HepG2 (cell line): ENCODE measurements around the gene MRPL10. TPM values are rescaled to one million over a fixed set of nuclear protein-coding genes. Genes with fewer than 3 reads are reported as not detected.
A peak's percentile ranks its signal among the peaks of the same experiment; 100 is the strongest.

Source experiments
- ATAC-seq: fragments of 200-7000 bp; cut with Tn5 transposase; 3 replicates; pipeline ENCODE4 v1.9.1; 2020; ENCODE audit warnings: mild to moderate bottlenecking, moderate library complexity
- BruUV-seq: library from RNA; stranded (reverse); fragments of 400-500 nt; replicated peaks from 2 replicates; lab custom pipeline; 2021; lab: Mats Ljungman, UMichigan
- CTCF ChIA-PET: fragments of 300-600 bp; formaldehyde crosslinking; extraction: SDS; loops from one replicate; lab custom pipeline; 2021; ENCODE audit warnings: low total read pairs, inconsistent platforms, low intra/inter-chr PET ratio; lab: Yijun Ruan, JAX
- POLR2A ChIA-PET: fragments of 350-600 bp; sonication (Branson Sonifier 250); formaldehyde crosslinking; loops from one replicate; lab custom pipeline; 2020; ENCODE audit warnings: antibody characterized with exemption, inconsistent platforms; lab: Yijun Ruan, JAX
- DNase-seq: peaks from one replicate; pipeline ENCODE4 v3.0.0-alpha.2; 2015; ENCODE audit warnings: low spot score
- FAIRE-seq: peaks from 3 replicates; lab custom pipeline; 2011; peaks lifted over from hg19 to GRCh38; lab: Jason Lieb, UNC
- H2AFZ ChIP-seq: one replicate; pipeline ENCODE4 v1.6.1; 2011; ENCODE audit warnings: low read length, inconsistent platforms
- H3K27ac ChIP-seq: fragments of 300-600 bp; 3 replicates; pipeline ENCODE4 v1.8.0; 2011; ENCODE audit warnings: mixed run types, mild to moderate bottlenecking, mixed read lengths, low read length, inconsistent platforms; ENCODE audit not compliant: insufficient read depth; ENCODE audit errors: extremely low read length
- H3K27me3 ChIP-seq, 2 experiments: fragments of 200-600 bp in 1 of 2; 2 replicates in 1 of 2; 3 replicates in 1 of 2; pipeline versions ENCODE4 v1.6.0 to v1.8.0; 2011; ENCODE audit warnings: low read length in 2 of 2, mild to moderate bottlenecking in 2 of 2, moderate library complexity in 2 of 2, inconsistent platforms in 1 of 2; ENCODE audit not compliant: insufficient read depth in 2 of 2, control insufficient read depth in 1 of 2
- H3K36me3 ChIP-seq, 2 experiments: fragments of 200-600 bp in 1 of 2; replicated peaks in 1 of 2; 2 replicates in 1 of 2; 3 replicates in 1 of 2; pipeline versions ENCODE4 v1.5.1 to v1.8.0; 2011; ENCODE audit warnings: low read length in 2 of 2, inconsistent platforms in 1 of 2; ENCODE audit not compliant: insufficient read depth in 2 of 2, control insufficient read depth in 1 of 2
- H3K4me1 ChIP-seq: 2 replicates; pipeline ENCODE4 v1.5.1; 2012; ENCODE audit warnings: low read length, inconsistent platforms; ENCODE audit not compliant: insufficient read depth
- H3K4me2 ChIP-seq: 2 replicates; pipeline ENCODE4 v1.6.0; 2011; ENCODE audit warnings: low read depth, low read length, inconsistent platforms
- H3K4me3 ChIP-seq, 3 experiments: fragments of 200-600 bp in 1 of 3; sonication (generic), shearing (Covaris generic) in 1 of 3; replicated peaks in 1 of 3; 2 replicates each; pipeline ENCODE4 v1.5.1; 2011 to 2016; ENCODE audit warnings: low read length in 3 of 3, inconsistent platforms in 2 of 3, low read depth in 2 of 3, mild to moderate bottlenecking in 2 of 3, control low read depth in 1 of 3, mixed read lengths in 1 of 3; ENCODE audit not compliant: insufficient read depth in 1 of 3
- H3K79me2 ChIP-seq: one replicate; pipeline ENCODE4 v1.6.1; 2011; ENCODE audit warnings: low read length, inconsistent platforms; ENCODE audit not compliant: insufficient read depth
- H3K9ac ChIP-seq: 2 replicates; pipeline ENCODE4 v1.6.0; 2011; ENCODE audit warnings: mild to moderate bottlenecking, low read depth, low read length, inconsistent platforms; ENCODE audit not compliant: insufficient read depth
- H3K9me3 ChIP-seq: 2 replicates; pipeline ENCODE4 v1.5.1; 2012; ENCODE audit warnings: mild to moderate bottlenecking, low read length
- H4K20me1 ChIP-seq: 2 replicates; pipeline ENCODE4 v1.6.0; 2011; ENCODE audit warnings: inconsistent platforms, mild to moderate bottlenecking, low read length, moderate library complexity; ENCODE audit not compliant: insufficient read depth
- ADNP ChIP-seq: sonication (generic); formaldehyde crosslinking; IDR thresholded peaks from 2 replicates; pipeline ENCODE4 v1.4.0; 2020; ENCODE audit warnings: missing genetic modification reagents
- AGO2 ChIP-seq: fragments of 200-400 bp; formaldehyde crosslinking; optimal IDR thresholded peaks from 2 replicates; pipeline ENCODE3; 2017; ENCODE audit warnings: mild to moderate bottlenecking, low read depth, low read length, moderate library complexity
- MBNL3 ChIP-seq: fragments of 250-450 bp; sonication (Bioruptor Pico); conservative IDR thresholded peaks from 2 replicates; pipeline ENCODE4 v1.8.0; 2022; ENCODE audit warnings: mild to moderate bottlenecking, inconsistent platforms
- NFE2L2 ChIP-seq: fragments of 150-350 bp; IDR thresholded peaks from 2 replicates; pipeline ENCODE4 v1.6.1; 2014; ENCODE audit warnings: low read length
- NR2F1 ChIP-seq, 2 experiments: fragments of 450-650 bp in 1 of 2; formaldehyde crosslinking in 1 of 2; IDR thresholded peaks; 2 replicates each; pipeline versions ENCODE4 v1.5.0 to v1.6.1; 2016 to 2020; ENCODE audit warnings: mild to moderate bottlenecking in 1 of 2, missing compliant biosample characterization in 1 of 2, missing genetic modification reagents in 1 of 2, moderate library complexity in 1 of 2
- PITX1 ChIP-seq: sonication (generic); formaldehyde crosslinking; IDR thresholded peaks from 2 replicates; pipeline ENCODE4 v1.5.1; 2020; ENCODE audit warnings: mild to moderate bottlenecking, missing genetic modification reagents
- RBFOX2 ChIP-seq: fragments of 200-400 bp; formaldehyde crosslinking; IDR thresholded peaks from 2 replicates; pipeline ENCODE4 v1.6.1; 2017; ENCODE audit warnings: low read depth, mild to moderate bottlenecking, low read length
- SMYD3 ChIP-seq: sonication (generic); formaldehyde crosslinking; IDR thresholded peaks from 2 replicates; pipeline ENCODE4 v1.8.1; 2023; ENCODE audit warnings: mild to moderate bottlenecking, missing genetic modification reagents
- TP53 ChIP-seq: sonication (generic); formaldehyde crosslinking; conservative IDR thresholded peaks from 2 replicates; pipeline ENCODE4 v1.4.0; 2020; ENCODE audit warnings: missing genetic modification reagents
- ZC3H13 ChIP-seq: sonication (generic); formaldehyde crosslinking; IDR thresholded peaks from 2 replicates; pipeline ENCODE4 v1.8.1; 2023; ENCODE audit warnings: mild to moderate bottlenecking, missing genetic modification reagents, moderate library complexity
- ZMYM2 ChIP-seq: sonication (generic); formaldehyde crosslinking; IDR thresholded peaks from 2 replicates; pipeline ENCODE4 v1.8.0; 2022; ENCODE audit warnings: mild to moderate bottlenecking, missing genetic modification reagents
- ZMYM4 ChIP-seq: sonication (generic); formaldehyde crosslinking; IDR thresholded peaks from 2 replicates; pipeline ENCODE4 v1.8.1; 2023; ENCODE audit warnings: mild to moderate bottlenecking, missing genetic modification reagents
- ZNF383 ChIP-seq: sonication (generic); formaldehyde crosslinking; IDR thresholded peaks from 2 replicates; pipeline ENCODE4 v1.4.0; 2020; ENCODE audit warnings: missing genetic modification reagents, mild to moderate bottlenecking, borderline replicate concordance
- WGBS: methylation state at CpG from one replicate; pipeline ENCODE4 v1.1.6; 2017; ENCODE audit warnings: low lambda C conversion rate; 5-methylcytosine and 5-hydroxymethylcytosine counted together
- in situ Hi-C: cut with HindIII; loops from 2 replicates; pipeline ENCODE4 v1.10.0; 2017; ENCODE audit warnings: low pct_unique_long_range_greater_than_20kb; ENCODE audit not compliant: extremely low pct_ligation_motif_present
- intact Hi-C: fragments of 100-400 bp; cut with micrococcal nuclease; formaldehyde crosslinking; loops from one replicate; pipeline ENCODE4 v1.10.0; 2022; ENCODE audit not compliant: unreplicated experiment
- polyA plus RNA-seq, 8 experiments: library from polyadenylated mRNA; depleted of rRNA in 3 of 8; stranded (reverse) in 7 of 8; unstranded in 1 of 8; fragments of >200 nt; fragmentation: Illumina TruSeq in 4 of 8; extraction: Trizol in 4 of 8; gene quantifications; 2 replicates each; pipeline versions ENCODE4 v1.2.1 to v1.2.3, GENCODE V29; 2011 to 2016; ENCODE audit warnings: low read depth in 4 of 8, missing spikeins in 1 of 8, mixed read lengths in 1 of 8; ENCODE audit not compliant: insufficient read depth in 1 of 8
- total RNA-seq, 5 experiments: library from RNA; depleted of rRNA; stranded (reverse); fragments of >200 nt; fragmentation: Illumina TruSeq; extraction: Trizol; gene quantifications; 2 replicates each; pipeline ENCODE4 v1.2.3, GENCODE V29; 2016; ENCODE audit warnings: low read depth in 1 of 5
- TF ChIP-seq, protein P1 (sequence below): IDR thresholded peaks from 2 replicates; pipeline ENCODE4 v1.6.1; 2016; ENCODE audit warnings: low read depth

MRPL10 gene
- total and polyA plus RNA-seq, 2 of the 13 experiments (the other 11 are each of a cell fraction or from before 2014, with no cell fraction given), result 56.7 to 149 TPM

DNA sequence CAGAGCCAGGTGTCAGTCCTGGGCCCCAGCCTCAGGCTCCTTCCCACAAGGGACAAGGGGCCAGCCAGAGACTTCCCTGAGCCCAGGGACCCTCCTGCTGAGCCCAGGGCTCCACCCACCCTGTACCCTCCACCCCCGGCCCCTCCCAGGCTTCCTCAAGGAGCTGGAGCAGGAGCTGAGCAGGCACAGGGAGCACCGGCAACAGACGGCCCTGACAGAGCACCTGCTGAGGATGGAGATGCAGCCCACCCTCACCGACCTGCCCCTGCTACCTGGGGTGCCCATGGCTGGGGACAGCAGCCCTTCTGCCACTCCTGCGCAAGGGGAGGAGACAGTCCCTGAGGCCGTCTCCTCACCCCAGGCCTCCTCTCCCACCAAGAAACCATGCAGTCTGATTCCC lies 5.3 kb upstream of the MRPL10 start:
- no peak overlapping the region for H3K4me3 ChIP-seq
- H3K27me3 ChIP-seq, result no peaks in the 10 kb centered on the region; a peak in 1 of 5 replicates
- ATAC-seq, result no peak
- CTCF ChIA-PET, result no interaction called here
- H3K4me2 ChIP-seq, result no peak overlapping the region
- peaks cover 47% of the 10 kb centered on the region for H3K4me1 ChIP-seq
- in situ Hi-C loops (no loop called here), intact Hi-C loops (no loop called here)
- H3K27ac ChIP-seq, result no peak overlapping the region
- WGBS, result 94% methylated on average over 6 of the region's 6 CpGs
- POLR2A ChIA-PET, result interaction anchor here (0.9 to 2.3 kb wide), 2 partner anchors 59 to 134 kb away, joined by 4 to 12 read pairs; partner anchors contain the start of genes CDK5RAP3 and SP2
- BruUV-seq, result no TSS peak
- DNase-seq, result no peak
- H3K36me3 ChIP-seq, result no peaks in the 10 kb centered on the region; a peak in 2 of 5 replicates
- no peak overlapping the region for H2AFZ ChIP-seq
- peaks cover 10% of the 10 kb centered on the region for H3K79me2 ChIP-seq
- H3K9ac ChIP-seq, result no peak overlapping the region
- no peaks in the 10 kb centered on the region for H4K20me1 ChIP-seq
- H3K9me3 ChIP-seq, result no peaks in the 10 kb centered on the region
- FAIRE-seq, result no peak
- TF ChIP-seq ADNP (no peak), RBFOX2 (0 out of 2 replicates have a peak, but pooled peaks have one; percentile 49), AGO2 (peak; percentile 37)
- TF ChIP-seq, protein P1, sequence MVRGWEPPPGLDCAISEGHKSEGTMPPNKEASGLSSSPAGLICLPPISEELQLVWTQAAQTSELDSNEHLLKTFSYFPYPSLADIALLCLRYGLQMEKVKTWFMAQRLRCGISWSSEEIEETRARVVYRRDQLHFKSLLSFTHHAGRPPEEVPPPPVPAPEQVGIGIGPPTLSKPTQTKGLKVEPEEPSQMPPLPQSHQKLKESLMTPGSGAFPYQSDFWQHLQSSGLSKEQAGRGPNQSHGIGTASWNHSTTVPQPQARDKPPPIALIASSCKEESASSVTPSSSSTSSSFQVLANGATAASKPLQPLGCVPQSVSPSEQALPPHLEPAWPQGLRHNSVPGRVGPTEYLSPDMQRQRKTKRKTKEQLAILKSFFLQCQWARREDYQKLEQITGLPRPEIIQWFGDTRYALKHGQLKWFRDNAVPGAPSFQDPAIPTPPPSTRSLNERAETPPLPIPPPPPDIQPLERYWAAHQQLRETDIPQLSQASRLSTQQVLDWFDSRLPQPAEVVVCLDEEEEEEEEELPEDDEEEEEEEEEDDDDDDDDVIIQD (CRISPR knock-in tag), result no peak

DNA sequence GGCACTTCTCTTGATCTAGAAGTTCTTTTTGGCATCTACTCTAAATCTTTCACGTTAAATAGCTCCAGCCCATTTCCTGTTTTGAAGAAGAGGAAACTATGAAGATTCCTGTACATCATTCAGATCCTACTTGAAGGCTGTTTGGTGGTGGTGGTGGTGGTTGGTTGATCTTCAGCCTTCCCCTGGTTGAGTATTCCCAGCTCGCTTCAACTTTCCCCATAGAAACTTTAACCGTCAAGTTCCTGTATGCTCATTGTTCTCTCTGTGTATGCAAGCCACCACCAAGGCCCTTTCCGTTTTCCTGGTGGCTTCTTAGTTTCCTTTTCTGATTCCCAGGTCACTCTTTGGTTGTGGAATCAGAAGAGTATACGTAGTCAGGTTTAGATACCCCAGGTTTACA lies 3.4 kb upstream of the MRPL10 start:
- CTCF ChIA-PET, result no interaction called here
- no TSS peak for BruUV-seq
- TF ChIP-seq TP53 (CRISPR knock-in tag), result no peak
- no peak for TF ChIP-seq PITX1 (CRISPR knock-in tag)
- TF ChIP-seq ZMYM2 (CRISPR knock-in tag), result no peak
- no peak for TF ChIP-seq AGO2
- TF ChIP-seq NFE2L2, result no peak
- no peak for TF ChIP-seq ZMYM4
- no peak for TF ChIP-seq MBNL3 (CRISPR knock-in tag)
- TF ChIP-seq ZC3H13, result no peak
- no peak for TF ChIP-seq ZNF383 (CRISPR knock-in tag)
- no peak for TF ChIP-seq SMYD3 (CRISPR knock-in tag)
- TF ChIP-seq NR2F1 (CRISPR knock-in tag; IDR thresholded peaks at IDR 0.05), result no peak

More for the DNA sequence above, 3.4 kb upstream of the MRPL10 start:
- intact Hi-C loops (no loop called here), in situ Hi-C loops (no loop called here)
- Histone ChIP-seq H3K4me2 (no peak overlapping the region), H2AFZ (no peak overlapping the region), H3K79me2 (peaks cover 15% of the 10 kb centered on the region), H3K36me3 (no peaks in the 10 kb centered on the region; a peak in 2 of 5 replicates), H3K9ac (no peak overlapping the region), H3K27me3 (peaks cover 0 to 5% of the 10 kb centered on the region in 2 experiments; a peak in 1 of 5 replicates), H3K9me3 (no peaks in the 10 kb centered on the region), H4K20me1 (no peaks in the 10 kb centered on the region), H3K4me1 (peaks cover 46% of the 10 kb centered on the region), H3K27ac (no peak overlapping the region), H3K4me3 (no peak overlapping the region)
- ATAC-seq (no peak), FAIRE-seq (no peak), DNase-seq (no peak)
- POLR2A ChIA-PET, result no interaction called here
- WGBS, result 86% methylated on average over 5 of the region's 5 CpGs
